ENCODE results near the gene IQCE.
"Not testable (repeated sequence)": the region's sequence is repeated elsewhere in the genome, so short reads cannot be mapped to it uniquely, and the experiment has no call there.

Gene IQCE

DNA sequence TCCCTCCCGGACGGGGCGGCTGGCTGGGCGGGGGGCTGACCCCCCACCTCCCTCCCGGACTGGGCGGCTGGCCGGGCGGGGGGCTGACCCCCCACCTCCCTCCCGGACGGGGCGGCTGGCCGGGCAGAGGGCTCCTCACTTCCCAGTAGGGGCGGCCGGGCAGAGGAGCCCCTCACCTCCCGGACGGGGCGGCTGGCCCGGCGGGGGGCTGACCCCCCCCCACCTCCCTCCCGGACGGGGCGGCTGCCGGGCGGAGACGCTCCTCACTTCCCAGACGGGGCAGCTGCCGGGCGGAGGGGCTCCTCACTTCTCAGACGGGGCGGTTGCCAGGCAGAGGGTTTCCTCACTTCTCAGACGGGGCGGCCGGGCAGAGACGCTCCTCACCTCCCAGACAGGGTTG is 24.6 kb upstream of the IQCE start:
- not testable (repeated sequence) for DNase-seq (ENCODE audit: low spot score)

DNA sequence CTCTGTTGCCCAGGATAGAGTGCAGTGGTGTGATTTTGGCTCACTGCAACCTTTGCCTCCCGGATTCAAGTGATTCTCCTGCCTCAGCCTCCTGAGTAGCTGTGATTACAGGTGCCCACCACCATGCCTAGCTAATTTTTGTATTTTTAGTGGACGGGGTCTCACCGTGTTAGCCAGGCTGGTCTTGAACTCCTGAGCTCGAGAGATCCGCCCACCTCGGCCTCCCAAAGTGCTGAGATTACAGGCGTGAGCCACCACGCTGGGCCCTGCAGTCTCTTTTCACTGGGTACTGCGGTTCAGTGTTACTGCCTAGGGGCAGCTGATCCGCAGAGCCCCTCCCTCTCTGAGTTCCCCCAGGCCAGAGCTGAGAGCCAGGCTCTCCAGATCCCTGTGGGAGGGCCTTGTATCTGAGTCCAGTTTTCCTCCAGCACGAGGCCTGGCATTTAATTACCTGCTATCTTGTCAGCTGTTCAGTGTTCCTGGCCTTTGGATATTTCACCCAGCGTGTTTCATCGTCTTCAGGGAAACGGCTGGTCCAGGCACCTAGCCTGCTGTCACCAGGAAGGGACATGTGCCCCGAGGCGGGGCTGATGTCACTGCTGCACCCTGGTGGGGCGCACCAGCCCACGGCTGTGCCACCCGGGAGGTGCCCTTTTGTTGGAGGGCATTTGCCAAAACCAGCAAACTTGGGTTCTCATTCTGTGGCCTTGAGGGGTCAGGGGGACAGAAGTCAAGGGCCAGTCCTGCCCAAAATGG is 22.7 kb upstream of the IQCE start:
- not testable (repeated sequence) for DNase-seq (ENCODE audit: low spot score)

DNA sequence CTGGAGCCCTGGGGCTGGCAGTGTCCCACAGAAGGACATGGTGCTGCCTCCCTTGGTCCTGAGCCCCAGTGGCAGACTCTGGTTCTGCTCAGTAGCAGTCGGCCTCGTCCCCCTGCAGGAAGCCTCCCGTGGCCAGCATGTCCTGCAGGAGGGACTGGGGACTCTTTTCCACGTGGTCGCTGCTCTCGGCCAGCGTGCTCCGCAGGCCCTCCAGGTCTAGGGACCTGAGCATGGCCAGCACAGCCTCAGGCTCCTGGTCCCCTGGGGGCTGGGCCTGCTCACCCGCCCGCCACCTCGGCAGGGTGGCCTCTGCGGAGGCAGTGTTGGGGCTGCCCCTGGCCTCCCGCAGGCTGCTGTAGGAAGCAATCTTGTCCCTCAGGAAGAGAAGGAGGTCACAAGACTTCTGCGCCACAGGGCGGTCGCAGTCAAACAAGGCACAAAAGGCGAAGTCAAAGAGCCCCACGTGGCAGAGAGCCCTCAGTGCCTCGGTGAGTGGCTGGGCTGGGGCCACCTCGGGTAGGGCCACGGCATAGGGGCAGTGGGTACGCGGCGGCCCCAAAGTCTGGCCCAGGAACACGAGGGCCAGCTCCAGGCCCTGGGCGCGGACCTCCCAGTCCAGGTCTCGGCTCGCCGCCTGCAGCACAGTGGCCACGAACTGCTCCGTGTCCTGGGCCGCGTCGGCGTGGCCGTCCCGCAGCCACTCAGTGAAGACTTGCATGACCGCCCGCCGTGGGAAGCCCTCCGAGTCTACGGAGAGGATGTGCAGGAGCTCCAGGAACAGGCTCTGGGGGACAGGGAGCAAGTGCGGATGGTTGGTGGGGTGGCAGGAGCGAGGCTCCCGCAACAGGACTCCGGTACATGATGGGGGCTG is 20.6 kb upstream of the IQCE start:
- TF ChIP-seq, protein P1, sequence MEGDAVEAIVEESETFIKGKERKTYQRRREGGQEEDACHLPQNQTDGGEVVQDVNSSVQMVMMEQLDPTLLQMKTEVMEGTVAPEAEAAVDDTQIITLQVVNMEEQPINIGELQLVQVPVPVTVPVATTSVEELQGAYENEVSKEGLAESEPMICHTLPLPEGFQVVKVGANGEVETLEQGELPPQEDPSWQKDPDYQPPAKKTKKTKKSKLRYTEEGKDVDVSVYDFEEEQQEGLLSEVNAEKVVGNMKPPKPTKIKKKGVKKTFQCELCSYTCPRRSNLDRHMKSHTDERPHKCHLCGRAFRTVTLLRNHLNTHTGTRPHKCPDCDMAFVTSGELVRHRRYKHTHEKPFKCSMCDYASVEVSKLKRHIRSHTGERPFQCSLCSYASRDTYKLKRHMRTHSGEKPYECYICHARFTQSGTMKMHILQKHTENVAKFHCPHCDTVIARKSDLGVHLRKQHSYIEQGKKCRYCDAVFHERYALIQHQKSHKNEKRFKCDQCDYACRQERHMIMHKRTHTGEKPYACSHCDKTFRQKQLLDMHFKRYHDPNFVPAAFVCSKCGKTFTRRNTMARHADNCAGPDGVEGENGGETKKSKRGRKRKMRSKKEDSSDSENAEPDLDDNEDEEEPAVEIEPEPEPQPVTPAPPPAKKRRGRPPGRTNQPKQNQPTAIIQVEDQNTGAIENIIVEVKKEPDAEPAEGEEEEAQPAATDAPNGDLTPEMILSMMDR (IDR thresholded peaks at IDR 0.05; ENCODE audit: extremely low read depth, missing control alignments) = no peak
- no peak for DNase-seq (ENCODE audit: low spot score)

DNA sequence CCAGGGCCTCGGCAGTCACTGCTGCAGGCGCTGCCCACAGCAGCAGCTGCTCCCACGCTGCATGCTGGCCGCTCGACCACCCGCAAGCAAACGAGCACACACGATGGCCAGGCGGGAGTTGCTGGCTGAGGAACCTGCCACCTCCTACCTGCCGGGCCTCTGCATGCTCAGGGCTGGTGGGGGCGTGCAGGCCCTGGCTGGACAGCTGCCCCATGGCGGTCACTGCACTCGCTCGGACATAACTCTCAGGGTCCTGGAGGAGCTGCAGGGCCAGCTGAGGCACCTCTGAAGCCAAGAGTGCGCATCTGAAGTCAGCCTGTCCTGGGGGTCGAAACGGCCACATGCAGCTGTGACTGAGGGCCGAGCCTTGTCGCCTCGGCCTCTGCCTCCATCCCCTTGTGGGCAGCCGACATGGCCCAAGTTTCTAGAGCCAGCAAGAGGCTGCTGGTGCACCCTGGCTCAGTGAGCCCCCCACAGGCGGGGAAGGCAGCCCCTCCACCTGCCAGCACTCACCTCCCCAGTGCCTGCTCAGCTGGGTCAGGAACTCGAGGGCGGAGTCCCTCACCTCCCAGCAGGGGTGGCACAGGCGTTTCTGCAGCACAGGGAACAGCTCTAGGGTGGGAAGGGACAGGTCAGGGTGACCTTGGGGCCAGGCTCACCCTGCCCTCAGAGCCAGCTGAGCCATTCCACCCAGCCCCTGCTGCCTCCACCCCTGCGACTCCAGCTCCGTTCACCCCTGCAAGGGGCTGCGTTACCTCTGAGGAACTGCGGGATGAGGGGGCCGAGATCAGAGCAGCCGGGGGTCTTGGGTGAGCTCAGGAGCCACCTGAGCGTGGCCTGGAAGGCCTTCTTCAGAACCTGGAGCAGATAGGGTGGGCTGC is 19.5 kb upstream of the IQCE start:
- TF ChIP-seq, protein P1 (IDR thresholded peaks at IDR 0.05; ENCODE audit: extremely low read depth, missing control alignments) = no peak
- no peak for DNase-seq (ENCODE audit: low spot score)

DNA sequence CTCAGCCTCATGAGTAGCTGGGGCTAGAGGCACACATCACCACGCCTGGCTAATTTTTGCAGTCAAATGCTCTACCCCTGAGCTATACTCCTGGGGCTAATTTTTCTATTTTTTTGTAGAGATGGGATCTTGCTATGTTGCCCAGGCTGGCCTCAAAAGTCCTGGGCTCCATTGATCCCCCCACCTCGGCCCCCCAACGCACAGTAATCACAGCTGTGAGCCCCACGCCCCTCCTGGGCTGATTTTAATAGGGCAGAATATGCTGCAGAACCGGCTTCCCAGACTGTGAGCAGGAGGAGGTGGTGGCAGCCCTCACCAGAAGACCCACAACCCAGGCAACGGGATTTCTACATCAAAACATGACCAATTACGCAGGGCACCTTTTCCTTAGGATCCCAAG is 18.6 kb upstream of the IQCE start:
- TF ChIP-seq, protein P1 (IDR thresholded peaks at IDR 0.05; ENCODE audit: extremely low read depth, missing control alignments) = no peak
- DNase-seq (ENCODE audit: low spot score) = no peak

DNA sequence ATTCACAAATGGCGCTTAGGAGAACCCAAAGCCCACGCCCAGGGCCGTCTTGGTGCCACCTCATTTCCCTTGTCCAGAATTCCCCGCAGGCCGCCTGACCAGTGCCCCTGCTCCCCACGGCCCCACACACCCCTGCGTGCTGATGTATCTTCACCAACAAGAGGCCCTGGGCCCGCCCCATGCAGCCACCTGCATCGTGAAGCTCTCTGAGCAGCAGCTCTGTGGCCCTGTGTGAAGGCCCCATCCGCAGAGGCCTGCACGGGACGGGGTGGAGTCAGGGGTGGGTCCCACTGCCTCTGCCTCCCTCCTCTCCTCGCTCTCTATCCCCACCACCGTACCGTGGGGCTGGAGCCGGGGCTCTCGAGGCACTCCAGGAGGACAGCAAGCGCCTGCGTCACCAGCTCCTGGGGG is 18.1 kb upstream of the IQCE start:
- TF ChIP-seq, protein P1 (IDR thresholded peaks at IDR 0.05; ENCODE audit: extremely low read depth, missing control alignments) = no peak
- no peak for DNase-seq (ENCODE audit: low spot score)

DNA sequence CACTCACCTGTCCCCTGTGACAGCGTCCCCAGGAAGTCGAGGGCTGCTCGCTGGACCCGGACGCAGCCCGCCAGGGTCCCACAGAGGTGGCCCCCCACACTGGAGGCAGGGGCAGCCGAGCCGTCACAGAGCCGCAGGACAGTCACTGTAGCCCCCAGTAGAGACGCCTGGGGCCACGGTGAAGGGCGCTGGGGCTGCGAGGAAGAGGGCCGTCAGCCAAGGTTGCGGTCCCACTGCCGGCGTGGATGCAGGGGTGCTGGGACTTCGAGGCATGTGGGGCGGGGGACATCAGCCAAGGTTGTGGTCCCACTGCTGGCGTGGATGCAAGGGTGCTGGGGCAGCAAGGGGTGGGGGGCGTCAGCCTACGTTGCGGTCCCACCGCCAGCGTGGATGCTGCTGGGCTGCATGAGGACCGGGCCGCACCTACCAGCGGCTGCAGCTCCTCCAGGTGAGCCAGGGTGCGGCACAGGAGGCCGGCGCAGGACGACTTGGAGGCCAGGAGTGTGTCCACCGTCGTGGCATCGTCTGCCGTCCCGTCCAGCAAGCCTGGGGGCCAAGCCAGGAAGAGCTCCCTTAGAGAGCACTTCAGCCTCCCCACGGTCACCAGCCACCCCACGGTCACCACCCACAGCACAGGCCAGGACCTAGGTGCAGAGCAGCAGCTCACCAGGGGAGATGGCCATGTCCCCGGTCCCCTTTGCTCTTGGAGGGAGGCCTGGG is 17.3 kb upstream of the IQCE start:
- no peak for DNase-seq (ENCODE audit: low spot score)
- TF ChIP-seq, protein P1 (IDR thresholded peaks at IDR 0.05; ENCODE audit: extremely low read depth, missing control alignments) = no peak

Measured in GM20000 (cell line).